SU-DHL-6 (cell line): ENCODE data around the gene SLC19A2.

ENCODE experiments used
- H2AFZ ChIP-seq: fragments of 200-600 bp; sonication (generic); 2 replicates; pipeline ENCODE4 v1.6.1; 2014; ENCODE audit warnings: low read depth, mild to moderate bottlenecking, moderate library complexity, mixed read lengths, antibody characterized with exemption, low read length; ENCODE audit not compliant: severe bottlenecking
- H3F3A ChIP-seq: fragments of 200-600 bp; shearing (Covaris generic); 2 replicates; pipeline ENCODE4 v1.6.0; 2016; ENCODE audit warnings: antibody characterized with exemption, mild to moderate bottlenecking; ENCODE audit not compliant: insufficient read depth
- H3K27ac ChIP-seq: fragments of 200-600 bp; sonication (generic); 2 replicates; pipeline ENCODE4 v1.5.1; 2016; ENCODE audit warnings: low read depth, mild to moderate bottlenecking, low read length, moderate library complexity, mixed read lengths
- H3K27me3 ChIP-seq: fragments of 200-600 bp; sonication (generic), shearing (Covaris generic); 2 replicates; pipeline ENCODE4 v1.6.0; 2014; ENCODE audit warnings: mild to moderate bottlenecking, low read length
- H3K36me3 ChIP-seq: fragments of 200-600 bp; sonication (generic); 2 replicates; pipeline ENCODE4 v1.6.1; 2014; ENCODE audit warnings: mild to moderate bottlenecking, low read length, mixed read lengths
- H3K4me2 ChIP-seq: fragments of 300-600, 200-600 bp; shearing (Covaris generic), sonication (generic); 2 replicates; pipeline ENCODE4 v1.6.0; 2014; ENCODE audit warnings: low read length, low read depth, mild to moderate bottlenecking; ENCODE audit not compliant: poor library complexity, severe bottlenecking
- H3K4me3 ChIP-seq: fragments of 200-600 bp; sonication (generic); 2 replicates; pipeline ENCODE4 v1.5.1; 2014; ENCODE audit warnings: antibody characterized with exemption, low read length, mild to moderate bottlenecking, mixed read lengths; ENCODE audit not compliant: insufficient read depth, poor library complexity, severe bottlenecking
- H3K79me2 ChIP-seq: fragments of 200-600 bp; sonication (generic); 2 replicates; pipeline ENCODE4 v1.6.1; 2014; ENCODE audit warnings: mild to moderate bottlenecking, low read length, moderate library complexity; ENCODE audit not compliant: insufficient read depth
- H3K9ac ChIP-seq: fragments of 200-600 bp; sonication (generic); 2 replicates; pipeline ENCODE4 v1.7.0; 2014; ENCODE audit warnings: mild to moderate bottlenecking, low read length
- H3K9me2 ChIP-seq: fragments of 200-600 bp; sonication (generic); replicated peaks from 2 replicates; pipeline ENCODE4 v1.6.1; 2014; ENCODE audit warnings: low read length; ENCODE audit not compliant: insufficient read depth
- H3K9me3 ChIP-seq: fragments of 200-600 bp; sonication (generic); 2 replicates; pipeline ENCODE4 v1.6.1; 2014; ENCODE audit warnings: low read length, mixed read lengths; ENCODE audit not compliant: insufficient read depth
- H4K20me1 ChIP-seq: fragments of 200-600 bp; sonication (generic); 2 replicates; pipeline ENCODE4 v1.6.1; 2014; ENCODE audit warnings: low read depth, mild to moderate bottlenecking, antibody characterized with exemption, low read length, moderate library complexity, mixed read lengths
- CTCF ChIP-seq: fragments of 200-600 bp; sonication (generic); IDR thresholded peaks from one replicate; pipeline ENCODE4 v1.5.1; 2017; ENCODE audit warnings: antibody characterized with exemption, mild to moderate bottlenecking, low read length, moderate library complexity; ENCODE audit not compliant: insufficient read depth, poor library complexity, severe bottlenecking
- EZH2phosphoT487 ChIP-seq: fragments of 200-600 bp; sonication (generic), shearing (Covaris generic); conservative IDR thresholded peaks from 2 replicates; pipeline ENCODE4 v1.6.1; 2018; ENCODE audit warnings: mild to moderate bottlenecking, antibody characterized with exemption, low read length, moderate library complexity, mixed read lengths

The SLC19A2 gene

GRCh38 chr1:169523904-169524303 lies 38.2 kb upstream of the SLC19A2 start:
- Histone ChIP-seq H3K4me3 (no peak overlapping the region), H3K27me3 (no peaks in the 10 kb centered on the region), H3K27ac (no peak overlapping the region), H2AFZ (no peak overlapping the region), H3K36me3 (no peaks in the 10 kb centered on the region), H3K9me2 (no peaks in the 10 kb centered on the region), H3K9me3 (no peaks in the 10 kb centered on the region), H3F3A (no peaks in the 10 kb centered on the region), H3K9ac (no peak overlapping the region), H3K4me2 (no peak overlapping the region), H3K79me2 (no peaks in the 10 kb centered on the region), H4K20me1 (no peaks in the 10 kb centered on the region)
- TF ChIP-seq CTCF (no peak), EZH2phosphoT487 (no peak)

GRCh38 chr1:169521226-169521625 lies 35.5 kb upstream of the SLC19A2 start:
- TF ChIP-seq EZH2phosphoT487 (no peak), CTCF (no peak)
- Histone ChIP-seq H3K36me3 (no peaks in the 10 kb centered on the region), H3K4me3 (no peak overlapping the region), H4K20me1 (no peaks in the 10 kb centered on the region), H2AFZ (no peak overlapping the region), H3K27me3 (no peaks in the 10 kb centered on the region), H3K9ac (no peak overlapping the region), H3K9me3 (no peaks in the 10 kb centered on the region), H3F3A (no peaks in the 10 kb centered on the region), H3K4me2 (no peak overlapping the region), H3K27ac (no peak overlapping the region), H3K9me2 (no peaks in the 10 kb centered on the region), H3K79me2 (no peaks in the 10 kb centered on the region)

GRCh38 chr1:169517558-169518186 lies 31.9 kb upstream of the SLC19A2 start:
- Histone ChIP-seq H3K9ac (no peak overlapping the region), H3K27me3 (no peaks in the 10 kb centered on the region), H3K4me2 (no peak overlapping the region), H2AFZ (no peak overlapping the region), H3K4me3 (no peak overlapping the region), H3K79me2 (no peaks in the 10 kb centered on the region), H3K36me3 (no peaks in the 10 kb centered on the region), H3F3A (no peaks in the 10 kb centered on the region), H3K9me2 (no peaks in the 10 kb centered on the region), H3K27ac (no peak overlapping the region), H4K20me1 (no peaks in the 10 kb centered on the region), H3K9me3 (no peaks in the 10 kb centered on the region)
- no peak for TF ChIP-seq EZH2phosphoT487

GRCh38 chr1:169515641-169516040 lies 29.9 kb upstream of the SLC19A2 start:
- Histone ChIP-seq H3K36me3 (no peaks in the 10 kb centered on the region), H2AFZ (no peak overlapping the region)

More at GRCh38 chr1:169515641-169516040, 29.9 kb upstream of the SLC19A2 start:
- Histone ChIP-seq H3K27me3 (no peaks in the 10 kb centered on the region), H3K4me3 (no peak overlapping the region), H3F3A (no peaks in the 10 kb centered on the region), H3K27ac (no peak overlapping the region), H3K9me2 (no peaks in the 10 kb centered on the region), H3K9me3 (no peaks in the 10 kb centered on the region), H4K20me1 (no peaks in the 10 kb centered on the region), H3K79me2 (no peaks in the 10 kb centered on the region), H3K9ac (no peak overlapping the region), H3K4me2 (no peak overlapping the region)
- TF ChIP-seq CTCF: no peak
